Head of caudate nucleus (tissue), 42 donors: ENCODE results near the gene HIVEP1.

ENCODE experiments used
- DNase-seq, 42 donors: peaks; one replicate each; pipeline versions ENCODE4 v3.0.0 to v3.0.0-alpha.2; 2020 to 2021; ENCODE audit warnings: mixed read lengths in 7 of 42
- intact Hi-C: fragments of 100-400 bp; cut with DNase I; formaldehyde crosslinking; loops from one replicate; pipeline ENCODE4 v1.15.0; 2022

The HIVEP1 gene

DNA sequence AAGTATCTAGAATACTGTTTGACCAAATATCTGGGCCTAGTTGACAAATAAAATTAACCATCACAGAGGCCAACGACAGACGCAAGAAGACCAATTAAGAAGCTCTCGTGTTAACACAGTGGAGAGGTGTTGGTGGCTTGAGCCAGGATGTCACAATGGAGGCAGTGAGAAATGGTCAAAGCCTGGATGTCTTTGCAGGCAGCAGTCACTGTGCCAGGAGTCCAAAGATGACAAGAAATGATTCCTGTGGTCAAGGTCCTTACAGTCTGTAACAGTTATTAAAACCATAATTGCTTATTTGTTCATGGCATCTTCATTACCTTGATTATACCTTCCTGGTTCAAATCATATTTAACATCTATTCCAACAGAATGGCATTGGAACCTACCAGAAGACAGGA lies 186.7 kb downstream of the HIVEP1 start:
- intact Hi-C loops, result no loop called here

DNA sequence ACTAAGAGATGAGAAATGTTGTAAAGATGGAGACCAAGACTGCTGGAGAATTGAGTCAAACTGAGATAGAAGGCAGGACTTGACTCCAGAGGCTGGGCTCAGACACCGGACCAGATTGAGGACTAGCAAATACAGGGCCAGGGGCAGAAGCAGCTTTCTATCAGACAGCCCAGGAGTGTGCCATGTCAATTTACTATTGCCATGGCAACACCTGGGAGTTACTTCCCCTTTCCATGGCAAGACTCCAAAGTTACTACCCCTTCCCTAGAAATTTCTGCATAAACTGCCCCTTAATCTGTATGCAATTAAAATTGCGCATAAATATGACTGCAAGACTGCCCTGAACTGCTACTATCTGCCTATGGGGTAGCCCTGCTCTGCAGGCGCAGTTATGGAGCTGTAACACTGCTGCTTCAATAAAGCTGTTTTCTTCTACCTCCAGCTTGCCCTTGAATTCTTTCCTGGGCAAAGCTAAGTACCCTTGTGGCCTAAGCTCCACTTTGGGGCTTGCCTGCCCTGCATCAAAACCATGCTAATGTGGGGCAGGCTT lies 188.0 kb downstream of the HIVEP1 start:
- no peak for DNase-seq
- intact Hi-C loops, result no loop called here

More for the DNA sequence above, 186.7 kb downstream of the HIVEP1 start:
- DNase-seq, result no peak

DNA sequence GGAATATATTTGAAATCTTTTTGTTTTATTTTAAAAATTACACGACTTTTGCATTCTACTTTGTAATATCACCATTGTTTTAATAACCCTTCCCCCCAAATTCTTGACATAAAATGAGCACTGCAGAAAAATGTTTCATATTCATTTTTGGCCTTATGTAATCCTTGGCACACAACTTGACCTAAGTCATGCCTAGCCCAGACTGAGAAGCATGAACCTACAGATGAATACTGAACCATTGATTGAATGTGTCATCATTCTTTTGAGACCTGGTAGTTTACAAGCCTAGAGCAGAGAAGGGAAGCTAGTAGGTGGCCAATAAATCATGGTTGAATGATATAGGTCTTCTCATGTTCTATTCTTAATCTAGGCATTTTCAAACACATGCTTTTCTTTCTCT lies 188.6 kb downstream of the HIVEP1 start:
- intact Hi-C loops, result no loop called here
- no peak for DNase-seq

DNA sequence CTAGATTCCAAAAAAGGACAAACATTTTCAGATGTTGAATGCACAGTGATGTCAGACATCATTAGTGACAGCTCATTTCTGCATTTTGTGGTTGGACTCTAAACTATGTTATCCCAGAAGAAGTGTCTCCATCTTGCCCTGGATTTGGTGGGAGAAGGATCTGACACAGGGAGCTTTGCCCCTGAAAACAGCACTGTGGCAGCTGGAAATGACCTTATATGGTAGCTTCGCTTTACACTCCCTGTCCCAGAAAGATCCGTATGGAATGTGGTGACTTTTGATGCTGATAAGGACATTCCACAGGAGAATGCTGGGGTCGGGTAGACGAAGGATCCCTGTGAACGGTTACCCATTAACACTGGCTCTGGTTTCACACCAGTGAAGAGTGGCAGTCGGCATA lies 190.9 kb downstream of the HIVEP1 start:
- DNase-seq, result no peak
- intact Hi-C loops, result no loop called here

DNA sequence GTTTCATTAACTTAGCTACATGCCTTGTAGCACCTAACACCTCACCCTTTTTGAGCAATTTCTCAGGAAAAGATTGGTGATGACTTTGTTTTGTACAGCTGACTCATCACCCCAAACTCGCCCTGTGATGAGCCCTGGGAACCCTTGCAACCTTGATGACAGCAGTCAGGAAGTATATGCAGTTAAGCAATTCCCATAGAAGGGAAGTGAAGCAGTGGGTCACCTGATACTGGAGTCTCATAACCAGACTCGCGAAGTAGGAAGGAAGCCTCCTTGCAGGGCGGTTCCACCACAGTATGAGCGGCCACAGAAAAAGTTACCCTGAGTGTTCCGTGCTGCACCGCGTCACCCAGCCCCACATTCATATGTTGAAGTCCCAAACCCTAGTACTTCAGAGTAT lies 196.1 kb downstream of the HIVEP1 start:
- DNase-seq, result peak in 3 of 42 donors; percentile 4 to 38 (median 20)
- intact Hi-C loops, result no loop called here

DNA sequence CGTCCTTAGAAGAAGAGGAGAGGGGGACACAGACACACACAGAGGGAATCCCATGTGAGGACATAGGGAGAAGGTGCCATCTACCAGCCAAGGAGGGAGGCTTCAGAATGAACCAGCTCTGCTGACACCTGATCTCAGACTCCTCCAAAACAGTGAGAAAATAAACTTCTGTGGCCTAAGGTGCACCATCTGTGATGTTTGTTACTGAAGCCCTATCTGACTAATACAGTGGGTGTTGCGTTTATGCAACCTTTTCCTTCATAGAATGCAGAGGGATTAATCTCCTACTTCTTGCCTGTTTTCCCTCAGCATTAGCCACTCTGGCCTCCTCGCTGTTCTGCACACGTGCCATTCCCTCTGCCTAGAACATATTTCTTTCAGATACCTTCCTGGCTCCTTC lies 196.6 kb downstream of the HIVEP1 start:
- no peak for DNase-seq
- intact Hi-C loops, result no loop called here
